WI38 (cell line): ENCODE measurements around the gene TBC1D20.
A peak's percentile ranks its signal among the peaks of the same experiment; 100 is the strongest.

Source experiments
- H3K4me3 ChIP-seq: 2 replicates; pipeline ENCODE4 v1.5.1; 2011; ENCODE audit warnings: low read depth, mild to moderate bottlenecking, control low read depth, low read length
- CTCF ChIP-seq: IDR thresholded peaks from 2 replicates; pipeline ENCODE4 v1.5.1; 2012; ENCODE audit warnings: low read depth, mild to moderate bottlenecking, control low read depth, low read length

Gene TBC1D20

GRCh38 chr20:434661-435419, 27.5 kb downstream of the TBC1D20 start:
- H3K4me3 ChIP-seq = no peak overlapping the region
- TF ChIP-seq CTCF = no peak

- no peak overlapping the region for H3K4me3 ChIP-seq
- no peak for TF ChIP-seq CTCF
Observed at GRCh38 chr20:434221-434620, 28.1 kb downstream of the TBC1D20 start.

GRCh38 chr20:433300-433975, 28.9 kb downstream of the TBC1D20 start:
- no peak for TF ChIP-seq CTCF

GRCh38 chr20:432677-433299, 29.5 kb downstream of the TBC1D20 start:
- H3K4me3 ChIP-seq = no peak overlapping the region
- no peak for TF ChIP-seq CTCF

More at GRCh38 chr20:433300-433975, 28.9 kb downstream of the TBC1D20 start:
- H3K4me3 ChIP-seq = no peak overlapping the region

- TF ChIP-seq CTCF = no peak
- H3K4me3 ChIP-seq = no peak overlapping the region
Observed at GRCh38 chr20:432208-432607, 30.1 kb downstream of the TBC1D20 start.

GRCh38 chr20:431012-431904, 31.1 kb downstream of the TBC1D20 start:
- no peak overlapping the region for H3K4me3 ChIP-seq
- peak; percentile 61 for TF ChIP-seq CTCF
